Measurements from ENCODE around the gene FUS. TPM values are rescaled to one million over a fixed set of nuclear protein-coding genes. Genes with fewer than 3 reads are reported as not detected.

Gene FUS
- total RNA-seq, 6 donors from 2014 or later: 65.7 to 258 (median 145) TPM

- Histone ChIP-seq H3K4me1 (peaks cover 0 to 7% (median 0%) of the 10 kb centered on the region in 4 donors), H3K27ac (no peak overlapping the region), H3K27me3 (no peaks in the 10 kb centered on the region), H3K36me3 (peaks cover 74 to 100% (median 93%) of the 10 kb centered on the region in 4 donors), H3K9me3 (no peaks in the 10 kb centered on the region), H3K4me3 (no peak overlapping the region)
- 94% methylated on average over 17 of the region's 17 CpGs for WGBS, 2 donors
- no peak for ATAC-seq (ENCODE audit: low FRiP score in 2 of 2)
- no peak for TF ChIP-seq CTCF (IDR thresholded peaks at IDR 0.05)
- TF ChIP-seq POLR2A (IDR thresholded peaks at IDR 0.05): no peak
- no peak for TF ChIP-seq POLR2AphosphoS5 (IDR thresholded peaks at IDR 0.05)
- no peak for TF ChIP-seq EP300 (IDR thresholded peaks at IDR 0.05)
- DNase-seq: no peak
These were observed 11.0 kb downstream of the FUS start for GRCh38 chr16:31190818-31191444.

- DNase-seq: no peak
- no peaks in the 10 kb centered on the region for H3K27me3 ChIP-seq
- no peak overlapping the region for H3K27ac ChIP-seq
- H3K4me1 ChIP-seq: no peaks in the 10 kb centered on the region
- no peak for ATAC-seq (ENCODE audit: low FRiP score in 2 of 2)
- H3K36me3 ChIP-seq: peaks cover 65 to 100% (median 89%) of the 10 kb centered on the region in 4 donors
- no peak for TF ChIP-seq POLR2A (IDR thresholded peaks at IDR 0.05)
- TF ChIP-seq EP300 (IDR thresholded peaks at IDR 0.05): no peak
- no peak for TF ChIP-seq CTCF (IDR thresholded peaks at IDR 0.05)
- no peak for TF ChIP-seq POLR2AphosphoS5 (IDR thresholded peaks at IDR 0.05)
- H3K9me3 ChIP-seq: no peaks in the 10 kb centered on the region
- 83 to 87% methylated on average over 5 of the region's 5 CpGs for WGBS, 2 donors
- no peak overlapping the region for H3K4me3 ChIP-seq
These were observed 11.9 kb downstream of the FUS start for GRCh38 chr16:31191697-31192428.

GRCh38 chr16:31192856-31193642 is 13.1 kb downstream of the FUS start:
- TF ChIP-seq POLR2A (IDR thresholded peaks at IDR 0.05): no peak
- TF ChIP-seq EP300 (IDR thresholded peaks at IDR 0.05): no peak
- TF ChIP-seq CTCF (IDR thresholded peaks at IDR 0.05): no peak
- TF ChIP-seq POLR2AphosphoS5 (IDR thresholded peaks at IDR 0.05): no peak
- WGBS, 2 donors: 92% methylated on average over 16 of the region's 16 CpGs
- DNase-seq: no peak
- no peaks in the 10 kb centered on the region for H3K4me1 ChIP-seq
- H3K4me3 ChIP-seq: no peak overlapping the region
- H3K27me3 ChIP-seq: no peaks in the 10 kb centered on the region
- no peaks in the 10 kb centered on the region for H3K9me3 ChIP-seq
- H3K36me3 ChIP-seq: peaks cover 56 to 94% (median 78%) of the 10 kb centered on the region in 4 donors
- ATAC-seq (ENCODE audit: low FRiP score in 2 of 2): no peak
- H3K27ac ChIP-seq: no peak overlapping the region

- H3K4me1 ChIP-seq: no peaks in the 10 kb centered on the region
- ATAC-seq (ENCODE audit: low FRiP score in 2 of 2) (no peak), DNase-seq (no peak)
- peaks cover 49 to 85% (median 70%) of the 10 kb centered on the region in 4 donors for H3K36me3 ChIP-seq
- H3K27ac ChIP-seq: no peak overlapping the region
- no peaks in the 10 kb centered on the region for H3K9me3 ChIP-seq
- no peaks in the 10 kb centered on the region for H3K27me3 ChIP-seq
- 89 to 90% methylated on average over 2 of the region's 2 CpGs for WGBS, 2 donors
- TF ChIP-seq POLR2AphosphoS5 (IDR thresholded peaks at IDR 0.05) (no peak), CTCF (IDR thresholded peaks at IDR 0.05) (no peak), EP300 (IDR thresholded peaks at IDR 0.05) (no peak), POLR2A (IDR thresholded peaks at IDR 0.05) (no peak)
- H3K4me3 ChIP-seq: no peak overlapping the region
These were observed 13.9 kb downstream of the FUS start for GRCh38 chr16:31193874-31194273.

Data from upper lobe of left lung (tissue), 6 donors.